K562 (cell line): Measurements from ENCODE around the gene SCN8A. TPM values are rescaled to one million over a fixed set of nuclear protein-coding genes. Genes with fewer than 3 reads are reported as not detected.

Source experiments
- ZSCAN29 ChIP-seq: fragments of 450-650 bp; IDR thresholded peaks from 2 replicates; pipeline ENCODE4 v1.6.1; 2017
- polyA plus RNA-seq, 8 experiments: library from polyadenylated mRNA; depleted of rRNA in 4 of 8; stranded (reverse) in 5 of 8; unstranded in 3 of 8; fragments of >200 nt; fragmentation: Nextera tagmentation in 2 of 8; fragmentation: Illumina TruSeq in 1 of 8; extraction: Ambion mirVana in 2 of 8; extraction: Trizol in 1 of 8; gene quantifications; 2 replicates each; pipeline versions ENCODE4 v1.2.1 to v1.2.3, GENCODE V29; 2011 to 2014; ENCODE audit warnings: inconsistent platforms in 1 of 8, missing spikeins in 1 of 8
- total RNA-seq, 7 experiments: library from RNA; depleted of rRNA in 6 of 7; stranded (reverse); fragments of >200 nt in 6 of 7; fragmentation: Illumina TruSeq in 2 of 7; extraction: Trizol in 2 of 7; gene quantifications; 2 replicates each; pipeline versions ENCODE4 v1.2.1 to v1.2.3, GENCODE V29; 2011 to 2021; ENCODE audit warnings: low replicate concordance in 1 of 7
- TF ChIP-seq, protein P1 (sequence below), 2 experiments: fragments of 450-650 bp; IDR thresholded peaks; 2 replicates each; pipeline ENCODE4 v1.6.1; 2016; ENCODE audit warnings: mild to moderate bottlenecking in 2 of 2, borderline replicate concordance in 1 of 2, low read depth in 1 of 2, moderate library complexity in 1 of 2
- TF ChIP-seq, protein P2 (sequence below), 2 experiments: fragments of 150-350 bp in 1 of 2; IDR thresholded peaks; 2 replicates each; pipeline ENCODE4 v1.6.1; 2012 to 2016; ENCODE audit warnings: low read depth in 2 of 2, low read length in 2 of 2, mild to moderate bottlenecking in 1 of 2, moderate library complexity in 1 of 2

Gene SCN8A
- total and polyA plus RNA-seq, 9 of the 15 experiments (the other 6 are each of a cell fraction or from before 2014, with no cell fraction given), result 0.03 to 0.29 (median 0.15) TPM; not detected in 1

DNA sequence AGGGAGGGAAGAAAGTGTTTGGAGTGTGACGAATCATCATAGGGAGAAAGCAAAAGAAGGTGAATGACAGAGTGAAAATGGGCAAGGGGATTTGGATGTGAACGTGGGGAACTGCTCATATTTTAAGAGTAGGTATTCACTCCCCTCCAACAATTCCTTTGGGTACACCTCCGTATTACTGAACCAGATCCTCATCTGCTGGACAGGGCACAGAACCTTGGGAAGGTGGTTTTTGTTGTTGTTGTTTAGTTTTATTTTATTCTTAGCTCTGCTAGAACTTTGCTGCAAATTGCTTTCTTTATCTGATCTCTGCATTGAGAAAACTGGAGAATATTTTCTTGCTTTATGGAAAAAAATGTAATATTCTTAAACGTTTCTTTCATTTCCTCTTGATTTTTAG, 7.1 kb downstream of the SCN8A start (continued):
- TF ChIP-seq, protein P1, sequence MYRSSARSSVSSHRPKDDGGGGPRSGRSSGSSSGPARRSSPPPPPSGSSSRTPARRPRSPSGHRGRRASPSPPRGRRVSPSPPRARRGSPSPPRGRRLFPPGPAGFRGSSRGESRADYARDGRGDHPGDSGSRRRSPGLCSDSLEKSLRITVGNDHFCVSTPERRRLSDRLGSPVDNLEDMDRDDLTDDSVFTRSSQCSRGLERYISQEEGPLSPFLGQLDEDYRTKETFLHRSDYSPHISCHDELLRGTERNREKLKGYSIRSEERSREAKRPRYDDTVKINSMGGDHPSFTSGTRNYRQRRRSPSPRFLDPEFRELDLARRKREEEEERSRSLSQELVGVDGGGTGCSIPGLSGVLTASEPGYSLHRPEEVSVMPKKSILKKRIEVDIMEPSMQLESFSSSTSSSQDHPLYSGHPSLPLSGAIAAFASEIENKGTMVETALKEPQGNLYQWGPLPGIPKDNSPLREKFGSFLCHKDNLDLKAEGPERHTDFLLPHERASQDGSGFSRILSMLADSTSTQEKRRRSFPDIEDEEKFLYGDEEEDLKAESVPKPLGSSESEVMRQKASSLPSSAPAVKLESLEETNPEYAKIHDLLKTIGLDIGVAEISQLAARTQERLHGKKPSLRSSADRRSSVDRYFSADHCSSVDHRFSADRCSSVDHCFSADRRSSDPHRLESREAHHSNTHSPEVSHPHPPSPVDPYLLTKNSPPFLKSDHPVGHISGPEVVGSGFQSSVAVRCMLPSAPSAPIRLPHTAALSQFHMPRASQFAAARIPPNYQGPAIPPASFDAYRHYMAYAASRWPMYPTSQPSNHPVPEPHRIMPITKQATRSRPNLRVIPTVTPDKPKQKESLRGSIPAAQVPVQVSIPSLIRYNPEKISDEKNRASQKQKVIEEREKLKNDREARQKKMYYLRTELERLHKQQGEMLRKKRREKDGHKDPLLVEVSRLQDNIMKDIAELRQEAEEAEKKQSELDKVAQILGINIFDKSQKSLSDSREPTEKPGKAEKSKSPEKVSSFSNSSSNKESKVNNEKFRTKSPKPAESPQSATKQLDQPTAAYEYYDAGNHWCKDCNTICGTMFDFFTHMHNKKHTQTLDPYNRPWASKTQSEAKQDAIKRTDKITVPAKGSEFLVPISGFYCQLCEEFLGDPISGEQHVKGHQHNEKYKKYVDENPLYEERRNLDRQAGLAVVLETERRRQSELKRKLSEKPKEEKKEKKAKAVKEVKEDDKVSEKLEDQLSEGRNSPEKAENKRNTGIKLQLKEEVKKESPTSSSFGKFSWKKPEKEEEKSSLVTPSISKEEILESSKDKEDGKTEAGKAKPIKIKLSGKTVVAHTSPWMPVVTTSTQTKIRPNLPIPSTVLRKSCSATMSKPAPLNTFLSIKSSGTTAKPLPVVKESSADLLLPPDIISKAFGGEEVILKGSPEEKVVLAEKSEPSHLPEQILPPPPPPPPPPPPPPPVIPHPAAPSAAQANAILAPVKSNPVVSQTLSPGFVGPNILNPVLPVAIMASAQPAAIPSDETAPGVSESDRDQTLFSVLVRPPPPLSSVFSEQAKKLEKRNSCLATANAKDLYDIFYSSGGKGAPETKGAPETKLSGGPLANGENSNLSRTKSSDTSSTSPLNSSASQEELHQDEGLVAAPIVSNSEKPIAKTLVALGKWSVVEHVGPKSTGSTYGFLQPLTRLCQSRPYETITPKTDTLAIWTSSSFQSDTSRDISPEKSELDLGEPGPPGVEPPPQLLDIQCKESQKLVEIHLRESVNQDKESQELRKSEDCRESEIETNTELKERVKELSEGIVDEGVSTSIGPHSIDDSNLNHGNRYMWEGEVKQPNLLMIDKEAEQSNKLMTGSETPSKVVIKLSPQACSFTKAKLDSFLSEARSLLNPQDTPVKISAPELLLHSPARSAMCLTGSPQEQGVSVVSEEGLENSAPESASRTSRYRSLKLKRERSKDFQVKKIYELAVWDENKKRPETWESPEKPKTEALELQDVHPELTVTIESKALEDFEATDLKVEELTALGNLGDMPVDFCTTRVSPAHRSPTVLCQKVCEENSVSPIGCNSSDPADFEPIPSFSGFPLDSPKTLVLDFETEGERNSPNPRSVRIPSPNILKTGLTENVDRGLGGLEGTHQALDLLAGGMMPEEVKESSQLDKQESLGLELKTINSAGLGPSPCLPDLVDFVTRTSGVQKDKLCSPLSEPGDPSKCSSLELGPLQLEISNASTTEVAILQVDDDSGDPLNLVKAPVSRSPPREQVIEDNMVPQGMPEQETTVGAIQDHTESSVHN (IDR thresholded peaks at IDR 0.05; ENCODE audit: borderline replicate concordance in 1 of 2, low read depth in 1 of 2), result no peak
- no peak for TF ChIP-seq ZSCAN29
- TF ChIP-seq, protein P2, sequence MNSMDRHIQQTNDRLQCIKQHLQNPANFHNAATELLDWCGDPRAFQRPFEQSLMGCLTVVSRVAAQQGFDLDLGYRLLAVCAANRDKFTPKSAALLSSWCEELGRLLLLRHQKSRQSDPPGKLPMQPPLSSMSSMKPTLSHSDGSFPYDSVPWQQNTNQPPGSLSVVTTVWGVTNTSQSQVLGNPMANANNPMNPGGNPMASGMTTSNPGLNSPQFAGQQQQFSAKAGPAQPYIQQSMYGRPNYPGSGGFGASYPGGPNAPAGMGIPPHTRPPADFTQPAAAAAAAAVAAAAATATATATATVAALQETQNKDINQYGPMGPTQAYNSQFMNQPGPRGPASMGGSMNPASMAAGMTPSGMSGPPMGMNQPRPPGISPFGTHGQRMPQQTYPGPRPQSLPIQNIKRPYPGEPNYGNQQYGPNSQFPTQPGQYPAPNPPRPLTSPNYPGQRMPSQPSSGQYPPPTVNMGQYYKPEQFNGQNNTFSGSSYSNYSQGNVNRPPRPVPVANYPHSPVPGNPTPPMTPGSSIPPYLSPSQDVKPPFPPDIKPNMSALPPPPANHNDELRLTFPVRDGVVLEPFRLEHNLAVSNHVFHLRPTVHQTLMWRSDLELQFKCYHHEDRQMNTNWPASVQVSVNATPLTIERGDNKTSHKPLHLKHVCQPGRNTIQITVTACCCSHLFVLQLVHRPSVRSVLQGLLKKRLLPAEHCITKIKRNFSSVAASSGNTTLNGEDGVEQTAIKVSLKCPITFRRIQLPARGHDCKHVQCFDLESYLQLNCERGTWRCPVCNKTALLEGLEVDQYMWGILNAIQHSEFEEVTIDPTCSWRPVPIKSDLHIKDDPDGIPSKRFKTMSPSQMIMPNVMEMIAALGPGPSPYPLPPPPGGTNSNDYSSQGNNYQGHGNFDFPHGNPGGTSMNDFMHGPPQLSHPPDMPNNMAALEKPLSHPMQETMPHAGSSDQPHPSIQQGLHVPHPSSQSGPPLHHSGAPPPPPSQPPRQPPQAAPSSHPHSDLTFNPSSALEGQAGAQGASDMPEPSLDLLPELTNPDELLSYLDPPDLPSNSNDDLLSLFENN (IDR thresholded peaks at IDR 0.05; ENCODE audit: low read depth in 2 of 2, low read length in 2 of 2), result no peak
